ENCODE data around the gene AIP. TPM values are rescaled to one million over a fixed set of nuclear protein-coding genes. Genes with fewer than 3 reads are reported as not detected.
A peak's percentile ranks its signal among the peaks of the same experiment; 100 is the strongest.

The AIP gene
- total RNA-seq, 1 experiment from 2014 or later, result 61.0 TPM

- H3K27me3 ChIP-seq (ENCODE audit: insufficient read depth, low read length), result no peaks in the 10 kb centered on the region
- BruUV-seq (replicated peaks), result TSS peak; percentile 44
- no peaks in the 10 kb centered on the region for H3K9me2 ChIP-seq (ENCODE audit: insufficient read depth)
- H3K27ac ChIP-seq (ENCODE audit: low read depth, low read length), result peak overlapping the region; percentile 98
- H3K4me3 ChIP-seq (replicated peaks in 1 of 2; ENCODE audit: low read depth in 1 of 2, low read length in 2 of 2), result peak overlapping the region; percentile 87 to 96
- ATAC-seq (peak; percentile 73), DNase-seq (ENCODE audit: low read depth, low spot score) (peak; percentile 73)
- H3K36me3 ChIP-seq (ENCODE audit: control insufficient read depth in 1 of 2, insufficient read depth in 2 of 2, low read length in 2 of 2), result no peaks in the 10 kb centered on the region
- H3K9ac ChIP-seq (ENCODE audit: low read length), result peak overlapping the region; percentile 97
- no peak overlapping the region for H2AFZ ChIP-seq (ENCODE audit: low read depth, low read length, poor library complexity, severe bottlenecking)
- H4K20me1 ChIP-seq (ENCODE audit: insufficient read depth), result no peaks in the 10 kb centered on the region
- peaks cover 35 to 54% of the 10 kb centered on the region in 2 experiments for H3K4me1 ChIP-seq (ENCODE audit: control insufficient read depth in 1 of 2, insufficient read depth in 2 of 2, low read length in 2 of 2)
- H3K79me2 ChIP-seq (ENCODE audit: insufficient read depth, low read length), result peaks cover 15% of the 10 kb centered on the region; the same call in 1 of the 2 replicates
- no peaks in the 10 kb centered on the region for H3K9me3 ChIP-seq (ENCODE audit: control insufficient read depth in 1 of 2, insufficient read depth in 1 of 2, low read depth in 1 of 2, low read length in 2 of 2)
- TF ChIP-seq TCF7L2 (IDR thresholded peaks at IDR 0.05; ENCODE audit: borderline replicate concordance, extremely low read depth, insufficient read depth, insufficient read length) (peak; percentile 54), ATF3 (IDR thresholded peaks at IDR 0.05) (no peak), ZBTB33 (IDR thresholded peaks at IDR 0.05; ENCODE audit: extremely low read depth, insufficient replicate concordance, low read length) (peak; percentile 50), POLR2AphosphoS5 (IDR thresholded peaks at IDR 0.05; ENCODE audit: low read depth, low read length) (peak; percentile 82), YY1 (IDR thresholded peaks at IDR 0.05; ENCODE audit: extremely low read depth, insufficient replicate concordance, low read depth, low read length) (peak; percentile 65)
- POLR2A ChIA-PET, result no interaction called here
- intact Hi-C loops (cut with micrococcal nuclease), result loop anchor here (2.0 kb wide), 1 partner anchor 35 kb away; the partner anchor contains the start of gene RPS6KB2
- RAD21 ChIA-PET (ENCODE audit: low non-redundant PET in 1 of 2, low total read pairs in 2 of 2, uncharacterized antibody in 2 of 2, unreplicated experiment in 2 of 2), result no interaction called here
- H3K4me2 ChIP-seq (ENCODE audit: low read length), result peak overlapping the region; percentile 100
- CTCF ChIA-PET, result no interaction called here
Observed at GRCh38 chr11:67463680-67464410, 19.0 kb upstream of the AIP start.

Measured in HCT116 (cell line).